T-cell (primary cell): ENCODE results near the gene EIF4G3. TPM values are rescaled to one million over a fixed set of nuclear protein-coding genes. Genes with fewer than 3 reads are reported as not detected.

ENCODE experiments used
- ATAC-seq, 4 experiments: fragments of 200-7000 bp in 3 of 4; fragments of 150-1000 bp in 1 of 4; cut with Tn5 transposase; replicated peaks in 1 of 4; 1 replicate in 3 of 4; 2 replicates in 1 of 4; pipeline ENCODE4 v1.10.0; 2021; ENCODE audit warnings: moderate library complexity in 3 of 4, mild to moderate bottlenecking in 2 of 4, moderate number of reproducible peaks in 1 of 4
- CTCF ChIA-PET, 2 donors: fragments of 300-600 bp; sonication (Branson Sonifier 250); formaldehyde crosslinking; loops; one replicate each; lab custom pipeline; 2022; ENCODE audit warnings: antibody characterized with exemption in 2 of 2; lab: Charles Lee
- POLR2A ChIA-PET, 2 donors: fragments of 300-600 bp; sonication (Branson Sonifier 250); formaldehyde crosslinking; loops; one replicate each; lab custom pipeline; 2022; ENCODE audit warnings: antibody characterized with exemption in 2 of 2; lab: Charles Lee
- DNase-seq, 35 experiments: peaks; one replicate each; pipeline versions ENCODE4 v3.0.0 to v3.0.0-alpha.2; 2013 to 2023
- H3K27ac ChIP-seq: one replicate; pipeline ENCODE4 v1.5.1; 2013; ENCODE audit warnings: low read length
- H3K27me3 ChIP-seq, 2 experiments: replicated peaks in 1 of 2; 1 replicate in 1 of 2; 2 replicates in 1 of 2; pipeline versions ENCODE4 v1.6.1 to v1.7.0; 2013; ENCODE audit warnings: low read length in 1 of 2, mixed read lengths in 1 of 2; ENCODE audit not compliant: control insufficient read depth in 2 of 2, insufficient read depth in 2 of 2; ENCODE audit errors: extremely low read depth in 1 of 2
- H3K36me3 ChIP-seq, 2 donors: 1 replicate in 1 of 2; 2 replicates in 1 of 2; pipeline versions ENCODE4 v1.6.1 to v1.7.0; 2013; ENCODE audit warnings: low read length in 1 of 2; ENCODE audit not compliant: control insufficient read depth in 2 of 2, insufficient read depth in 1 of 2; ENCODE audit errors: extremely low read depth in 1 of 2
- H3K4me1 ChIP-seq, 2 experiments: 1 replicate in 1 of 2; 2 replicates in 1 of 2; pipeline versions ENCODE4 v1.6.1 to v1.7.0; 2013; ENCODE audit warnings: low read length in 2 of 2, mixed read lengths in 1 of 2; ENCODE audit not compliant: insufficient read depth in 2 of 2, control insufficient read depth in 1 of 2; ENCODE audit errors: extremely low read depth in 1 of 2
- H3K4me3 ChIP-seq, 2 donors: 1 replicate in 1 of 2; 2 replicates in 1 of 2; pipeline versions ENCODE4 v1.5.1 to v1.7.0; 2013; ENCODE audit warnings: mild to moderate bottlenecking in 2 of 2, low read length in 1 of 2, moderate library complexity in 1 of 2; ENCODE audit not compliant: control insufficient read depth in 1 of 2; ENCODE audit errors: extremely low read depth in 1 of 2
- H3K9me3 ChIP-seq: 2 replicates; pipeline ENCODE4 v1.7.0; 2013
- H3K27ac Mint-ChIP-seq, 2 donors: one replicate each; pipeline ENCODE4 v1.8.0; 2020 to 2021; ENCODE audit warnings: mild to moderate bottlenecking in 2 of 2, mixed read lengths in 2 of 2
- H3K27me3 Mint-ChIP-seq, 2 donors: one replicate each; pipeline ENCODE4 v1.8.0; 2021 to 2022; ENCODE audit warnings: mixed read lengths in 2 of 2
- H3K36me3 Mint-ChIP-seq: one replicate; pipeline ENCODE4 v1.8.0; 2021; ENCODE audit warnings: mixed read lengths
- H3K4me1 Mint-ChIP-seq, 3 donors: one replicate each; pipeline ENCODE4 v1.8.0; 2020 to 2022; ENCODE audit warnings: mixed read lengths in 3 of 3, mild to moderate bottlenecking in 1 of 3
- H3K4me3 Mint-ChIP-seq, 3 donors: one replicate each; pipeline ENCODE4 v1.8.0; 2020 to 2022; ENCODE audit warnings: mild to moderate bottlenecking in 3 of 3, mixed read lengths in 3 of 3, moderate library complexity in 3 of 3
- H3K9me3 Mint-ChIP-seq, 3 donors: one replicate each; pipeline ENCODE4 v1.8.0; 2020 to 2022; ENCODE audit warnings: mixed read lengths in 3 of 3
- WGBS: methylation state at CpG from one replicate; pipeline ENCODE4 v1.1.5; 2013; ENCODE audit warnings: missing lambda C conversion rate; ENCODE audit not compliant: insufficient coverage; 5-methylcytosine and 5-hydroxymethylcytosine counted together
- total RNA-seq, 35 experiments: library from RNA in 6 of 35; stranded (reverse) in 6 of 35; fragments of 120-200 nt in 1 of 35; gene quantifications; one replicate each; pipeline versions ENCODE4 v1.2.1 to v1.2.4 and lab custom pipeline; 2013 to 2026

Gene EIF4G3
- total RNA-seq, 5 donors from 2014 or later (not counting 1 experiment from before 2014, with no cell fraction given), result 16.8 to 34.1 (median 20.8) TPM

DNA sequence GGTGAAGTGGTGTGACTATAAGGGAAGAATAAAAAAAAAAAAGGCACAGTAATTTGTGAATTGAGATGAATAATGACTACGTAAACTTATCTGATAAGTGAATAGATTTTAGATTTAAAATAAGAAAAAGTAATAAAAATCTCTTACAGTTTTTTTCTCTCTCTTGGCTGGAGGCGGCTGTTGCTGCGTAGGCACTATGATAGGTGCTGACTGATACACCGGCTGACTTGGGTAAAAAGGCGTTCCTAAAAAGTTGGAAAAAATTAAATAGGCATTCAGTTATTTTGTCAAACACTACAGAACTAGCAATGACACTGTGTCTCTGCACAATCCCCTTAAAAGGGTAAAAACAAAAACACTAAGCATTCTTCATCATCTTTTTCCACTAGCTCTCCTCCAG lies 203.8 kb downstream of the EIF4G3 start:
- H3K27me3 ChIP-seq, result no peaks in the 10 kb centered on the region
- Mint-ChIP-seq H3K27ac (no peak overlapping the region), H3K9me3 (no peaks in the 10 kb centered on the region), H3K27me3 (no peaks in the 10 kb centered on the region), H3K4me3 (no peak overlapping the region), H3K36me3 (peaks cover 33% of the 10 kb centered on the region), H3K4me1 (no peaks in the 10 kb centered on the region)
- no peaks in the 10 kb centered on the region for H3K4me1 ChIP-seq
- no peak overlapping the region for H3K27ac ChIP-seq
- DNase-seq (no peak), ATAC-seq (no peak)
- POLR2A ChIA-PET, result no interaction called here
- CTCF ChIA-PET, result no interaction called here
- peaks cover 8 to 26% of the 10 kb centered on the region in 2 donors for H3K36me3 ChIP-seq
- H3K9me3 ChIP-seq, result no peaks in the 10 kb centered on the region
- no CpG with 5 or more reads among the region's 5 CpGs for WGBS
- H3K4me3 ChIP-seq, result no peak overlapping the region

DNA sequence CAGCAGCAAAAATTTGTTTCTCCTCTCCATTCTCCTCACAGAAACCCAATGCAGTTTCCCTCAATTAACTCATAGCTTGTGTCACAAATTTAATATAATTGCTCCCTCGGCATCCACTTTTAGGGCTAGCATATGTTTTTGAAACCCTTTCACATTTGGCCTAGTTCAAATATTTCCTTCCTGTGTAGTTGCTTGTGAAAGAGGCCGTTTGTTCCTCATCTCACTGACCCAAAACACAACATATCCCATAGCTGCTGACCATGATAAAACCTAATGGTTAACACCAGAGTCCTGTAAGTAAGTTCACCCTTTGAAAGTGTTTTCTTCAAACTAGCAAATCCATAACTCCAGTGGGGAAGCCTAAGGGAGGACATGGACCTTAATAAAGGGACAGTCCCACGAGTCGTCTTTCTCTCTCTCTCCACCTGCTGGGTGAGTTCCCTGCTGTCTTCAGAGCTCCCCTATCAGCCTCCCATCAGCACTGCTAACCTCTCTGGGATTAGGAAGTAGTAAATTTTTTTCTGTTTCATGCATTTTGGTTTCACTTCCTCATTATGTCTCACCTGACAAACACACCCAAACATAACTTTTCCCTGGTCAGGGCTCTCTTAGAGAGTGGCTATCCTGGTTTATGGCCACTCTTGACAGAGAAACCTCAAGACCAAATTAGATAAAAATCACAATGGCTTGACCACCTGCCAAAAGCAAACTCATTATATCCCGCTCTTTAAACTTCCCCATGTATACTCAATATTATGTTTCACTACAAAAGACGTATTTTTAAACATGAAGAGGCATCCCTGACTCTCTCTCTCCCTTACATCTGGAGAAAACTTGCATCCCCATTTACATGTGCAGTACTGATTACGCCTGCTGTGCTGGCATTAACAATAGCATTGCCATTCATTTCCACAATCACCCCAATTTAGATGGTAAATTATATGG lies 211.9 kb downstream of the EIF4G3 start:
- peaks cover 0 to 14% (median 10%) of the 10 kb centered on the region in 3 donors for H3K4me1 Mint-ChIP-seq
- Histone ChIP-seq H3K9me3 (no peaks in the 10 kb centered on the region), H3K27ac (no peak overlapping the region), H3K4me3 (no peak overlapping the region), H3K27me3 (no peaks in the 10 kb centered on the region), H3K36me3 (peaks cover 0 to 18% of the 10 kb centered on the region in 2 donors), H3K4me1 (no peaks in the 10 kb centered on the region)
- H3K27ac Mint-ChIP-seq, result no peak overlapping the region
- CTCF ChIA-PET, result no interaction called here
- 100% methylated on average over 1 of the region's 7 CpGs for WGBS
- no peak for ATAC-seq
- no peak for DNase-seq
- POLR2A ChIA-PET, result no interaction called here
- no peaks in the 10 kb centered on the region for H3K27me3 Mint-ChIP-seq
- no peak overlapping the region for H3K4me3 Mint-ChIP-seq
- H3K9me3 Mint-ChIP-seq, result no peaks in the 10 kb centered on the region
- peaks cover 19% of the 10 kb centered on the region for H3K36me3 Mint-ChIP-seq

DNA sequence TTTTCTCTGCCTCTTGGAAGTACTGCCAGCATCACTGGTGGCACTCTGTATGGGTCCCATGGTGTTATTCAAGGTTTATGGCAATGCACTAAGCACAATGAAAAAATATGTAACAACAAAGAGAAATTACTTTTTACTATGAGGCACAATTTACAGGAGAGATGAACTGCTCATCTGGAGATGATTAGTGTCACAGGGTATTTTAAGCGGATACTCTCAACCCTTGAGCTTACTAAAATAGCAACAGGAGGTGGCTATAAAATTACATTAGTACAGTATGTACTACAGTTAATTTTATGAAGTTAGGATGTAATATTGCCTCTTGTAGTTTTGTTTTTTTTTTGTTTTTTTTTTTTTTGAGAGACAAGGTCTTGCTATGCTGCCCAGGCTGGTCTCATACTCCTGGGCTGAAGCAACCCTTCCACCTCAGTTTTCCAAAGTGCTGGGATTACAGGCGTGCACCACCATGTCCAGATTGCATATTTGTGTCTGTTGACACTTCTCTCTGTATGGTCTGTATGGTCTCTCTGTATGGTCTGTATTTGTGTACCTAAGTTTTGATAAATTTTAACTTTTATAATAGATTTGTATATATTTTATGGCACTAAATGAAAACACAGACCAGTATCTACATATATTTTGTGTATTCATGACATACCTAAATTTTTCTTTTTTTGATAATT lies 214.0 kb downstream of the EIF4G3 start:
- no peaks in the 10 kb centered on the region for H3K9me3 Mint-ChIP-seq
- CTCF ChIA-PET, result no interaction called here
- H3K36me3 ChIP-seq, result peaks cover 0 to 7% of the 10 kb centered on the region in 2 donors

DNA sequence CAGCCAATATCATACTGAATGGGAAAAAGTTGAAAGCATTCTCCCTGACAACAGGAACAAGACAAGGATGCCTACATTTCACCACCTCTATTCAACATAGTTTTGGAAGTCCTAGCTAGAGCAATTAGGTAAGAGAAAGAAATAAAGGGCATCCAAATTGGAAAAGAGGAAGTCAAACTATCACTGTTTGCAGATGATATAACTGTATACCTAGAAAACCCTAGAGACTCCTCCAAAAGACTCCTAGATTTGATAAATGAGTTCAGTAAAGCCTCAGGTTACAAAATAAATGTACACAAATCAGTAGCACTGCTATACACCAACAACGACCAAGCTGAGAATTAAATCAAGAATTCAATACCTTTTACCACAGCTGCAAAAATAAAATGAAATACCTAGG lies 218.3 kb downstream of the EIF4G3 start:
- Mint-ChIP-seq H3K9me3 (no peaks in the 10 kb centered on the region), H3K36me3 (peaks cover 17% of the 10 kb centered on the region), H3K27me3 (no peaks in the 10 kb centered on the region), H3K27ac (no peak overlapping the region), H3K4me1 (no peaks in the 10 kb centered on the region), H3K4me3 (no peak overlapping the region)
- POLR2A ChIA-PET, result no interaction called here
- H3K27ac ChIP-seq, result no peak overlapping the region
- WGBS, result no CpG with 5 or more reads among the region's 1 CpG
- H3K4me1 ChIP-seq, result no peaks in the 10 kb centered on the region
- CTCF ChIA-PET, result no interaction called here
- no peak for ATAC-seq
- H3K4me3 ChIP-seq, result no peak overlapping the region
- H3K9me3 ChIP-seq, result no peaks in the 10 kb centered on the region
- H3K36me3 ChIP-seq, result peaks cover 0 to 3% of the 10 kb centered on the region in 2 donors
- no peak for DNase-seq
- no peaks in the 10 kb centered on the region for H3K27me3 ChIP-seq

More for the DNA sequence above, 214.0 kb downstream of the EIF4G3 start:
- Histone ChIP-seq H3K4me3 (no peak overlapping the region), H3K4me1 (no peaks in the 10 kb centered on the region), H3K9me3 (no peaks in the 10 kb centered on the region), H3K27me3 (no peaks in the 10 kb centered on the region), H3K27ac (no peak overlapping the region)
- ATAC-seq (no peak), DNase-seq (no peak)
- Mint-ChIP-seq H3K27me3 (no peaks in the 10 kb centered on the region), H3K4me3 (no peak overlapping the region), H3K27ac (no peak overlapping the region), H3K4me1 (peaks cover 0 to 14% (median 10%) of the 10 kb centered on the region in 3 donors), H3K36me3 (peaks cover 20% of the 10 kb centered on the region)
- POLR2A ChIA-PET, result no interaction called here
- no CpG with 5 or more reads among the region's 2 CpGs for WGBS

DNA sequence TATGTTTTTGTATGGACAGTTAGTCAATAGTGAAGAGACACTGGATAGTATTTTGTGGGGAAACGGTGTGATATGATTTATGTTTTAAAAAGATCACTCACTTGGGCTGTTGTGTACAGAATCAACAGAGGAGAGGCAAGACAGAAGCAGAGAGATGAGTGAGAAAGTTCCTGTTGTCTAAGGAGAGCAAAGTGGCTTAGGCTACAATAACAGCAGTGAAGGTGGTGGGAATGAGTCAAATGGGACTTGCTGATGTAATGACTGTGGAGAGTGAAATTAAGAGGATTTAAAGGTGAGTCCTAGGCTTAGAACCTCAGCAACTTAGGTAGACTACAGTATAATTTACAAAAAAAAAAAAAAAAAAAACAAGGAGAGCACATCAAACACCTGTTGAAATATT lies 220.4 kb downstream of the EIF4G3 start:
- WGBS, result 91% methylated on average over 1 of the region's 1 CpG
- DNase-seq (no peak), ATAC-seq (no peak)
- Mint-ChIP-seq H3K9me3 (no peaks in the 10 kb centered on the region), H3K27ac (no peak overlapping the region), H3K4me1 (no peaks in the 10 kb centered on the region), H3K36me3 (peaks cover 17% of the 10 kb centered on the region), H3K4me3 (no peak overlapping the region), H3K27me3 (no peaks in the 10 kb centered on the region)
- peaks cover 0 to 3% of the 10 kb centered on the region in 2 donors for H3K36me3 ChIP-seq
- H3K4me1 ChIP-seq, result no peaks in the 10 kb centered on the region
- ChIA-PET CTCF (no interaction called here), POLR2A (no interaction called here)
- no peaks in the 10 kb centered on the region for H3K27me3 ChIP-seq
- no peak overlapping the region for H3K27ac ChIP-seq
- H3K9me3 ChIP-seq, result no peaks in the 10 kb centered on the region
- no peak overlapping the region for H3K4me3 ChIP-seq

DNA sequence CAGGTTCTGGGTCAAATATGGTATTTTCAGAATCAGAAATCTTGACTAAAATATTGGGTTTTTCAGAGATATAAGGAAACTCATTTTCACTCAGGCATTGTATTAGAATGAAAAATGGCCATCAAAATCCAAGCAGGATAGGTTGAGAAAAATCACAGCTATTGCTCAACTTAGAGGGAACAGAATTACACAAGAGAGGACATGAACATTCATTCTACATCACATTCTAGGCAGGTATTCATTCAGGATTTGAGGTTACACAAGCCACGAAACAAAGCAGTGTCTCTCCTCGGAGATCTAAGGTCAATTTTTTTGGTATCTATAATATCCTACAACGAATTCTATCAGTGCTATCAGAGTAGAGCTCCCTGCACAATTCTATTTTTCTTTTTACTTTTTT lies 226.0 kb downstream of the EIF4G3 start:
- H3K9me3 ChIP-seq, result no peaks in the 10 kb centered on the region
- H3K27ac ChIP-seq, result no peak overlapping the region
- CTCF ChIA-PET, result no interaction called here
- no peaks in the 10 kb centered on the region for H3K4me1 ChIP-seq
- H3K27me3 ChIP-seq, result no peaks in the 10 kb centered on the region
- H3K36me3 Mint-ChIP-seq, result peaks cover 24% of the 10 kb centered on the region
- POLR2A ChIA-PET, result no interaction called here
- peaks cover 0 to 6% of the 10 kb centered on the region in 2 donors for H3K36me3 ChIP-seq
- ATAC-seq (no peak), DNase-seq (no peak)
- no peak overlapping the region for H3K4me3 ChIP-seq
- H3K4me1 Mint-ChIP-seq, result no peaks in the 10 kb centered on the region
- H3K27ac Mint-ChIP-seq, result no peak overlapping the region
- no CpG with 5 or more reads among the region's 3 CpGs for WGBS
- H3K9me3 Mint-ChIP-seq, result no peaks in the 10 kb centered on the region
- no peaks in the 10 kb centered on the region for H3K27me3 Mint-ChIP-seq
- H3K4me3 Mint-ChIP-seq, result no peak overlapping the region
